ENCODE data around the gene XIST.
"Not testable (repeated sequence)": the region's sequence is repeated elsewhere in the genome, so short reads cannot be mapped to it uniquely, and the experiment has no call there.

XIST gene

GRCh38 chrX:73804109-73804508, 48.4 kb downstream of the XIST start:
- not testable (repeated sequence) for DNase-seq (ENCODE audit: low read depth in 2 of 2)

- no peak for DNase-seq (ENCODE audit: low read depth in 2 of 2)
Measured at GRCh38 chrX:73799888-73800287, 52.6 kb downstream of the XIST start.

- not testable (repeated sequence) for DNase-seq (ENCODE audit: low read depth in 2 of 2)
Measured at GRCh38 chrX:73792511-73792910, 60.0 kb downstream of the XIST start.

DNA sequence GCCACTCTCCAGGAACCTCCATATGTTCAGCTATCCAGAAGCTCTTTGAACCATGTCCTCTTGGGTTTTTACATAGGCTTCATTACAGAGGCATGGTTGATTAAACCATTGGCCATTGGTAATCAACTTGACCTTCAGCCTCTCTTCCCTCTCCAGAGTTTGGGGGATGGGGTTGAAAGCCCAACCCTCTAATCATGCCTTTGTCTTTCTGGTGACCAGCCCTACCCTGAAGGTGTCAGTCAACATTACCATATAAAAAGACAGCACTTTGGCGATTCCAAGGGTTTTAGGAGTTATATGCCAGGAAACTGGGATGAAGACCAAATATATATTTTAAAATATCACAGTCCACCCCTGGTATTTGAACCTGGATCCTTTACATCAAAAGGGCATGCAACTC, 67.0 kb downstream of the XIST start:
- DNase-seq (ENCODE audit: low read depth in 2 of 2): no peak

Data from stimulated activated CD8-positive, alpha-beta memory T cell treated with anti-CD3 and anti-CD28 coated beads, Interleukin-2, amount 100 ng/mL, for 1 hour (primary cell).